ENCODE measurements around the gene SPEN. TPM values are rescaled to one million over a fixed set of nuclear protein-coding genes. Genes with fewer than 3 reads are reported as not detected.

The SPEN gene
- polyA plus RNA-seq, 1 of the 3 experiments (the other 2 are of a cell fraction) = 6.1 TPM

- Histone ChIP-seq H3K9ac (no peak overlapping the region), H3K9me3 (no peaks in the 10 kb centered on the region), H3F3A (replicated peaks; ENCODE audit: insufficient read depth) (peaks cover 51% of the 10 kb centered on the region), H3K9me2 (no peaks in the 10 kb centered on the region), H4K20me1 (ENCODE audit: insufficient read depth) (0 out of 2 replicates have a peak, but pooled peaks cover 6% of the 10 kb centered on the region), H3K4me3 (ENCODE audit: low read depth in 2 of 2, low read length in 1 of 2) (no peak overlapping the region), H3K4me2 (peak overlapping the region; percentile 40; the same call in 1 of the 2 replicates), H3K79me2 (ENCODE audit: insufficient read depth) (peaks cover 92% of the 10 kb centered on the region), H3K4me1 (ENCODE audit: control insufficient read depth in 1 of 2, insufficient read depth in 2 of 2, low read depth in 1 of 2, low read length in 1 of 2) (peaks cover 41 to 56% of the 10 kb centered on the region in 2 experiments), H2AFZ (ENCODE audit: low read depth) (no peak overlapping the region), H3K27ac (ENCODE audit: low read depth in 2 of 2, low read length in 1 of 2) (peak overlapping the region; percentile 25 to 71; a peak in 2 of 4 replicates), H3K36me3 (replicated peaks in 1 of 2; ENCODE audit: control insufficient read depth in 1 of 2, insufficient read depth in 2 of 2, low read length in 1 of 2) (peaks cover 4 to 5% of the 10 kb centered on the region in 2 experiments), H3K27me3 (ENCODE audit: insufficient read depth) (no peaks in the 10 kb centered on the region)
- TF ChIP-seq MAX (IDR thresholded peaks at IDR 0.05; ENCODE audit: low read depth) (no peak), NRF1 (IDR thresholded peaks at IDR 0.05; ENCODE audit: low read depth, low read length) (no peak), PBX3 (IDR thresholded peaks at IDR 0.05) (no peak), MEF2A (IDR thresholded peaks at IDR 0.05; ENCODE audit: borderline replicate concordance, low read depth) (no peak), ELF1 (IDR thresholded peaks at IDR 0.05) (no peak), NFIC (IDR thresholded peaks at IDR 0.05; ENCODE audit: borderline replicate concordance) (no peak), TCF12 (IDR thresholded peaks at IDR 0.05) (no peak), IRF3 (IDR thresholded peaks at IDR 0.05; ENCODE audit: low read depth, low read length) (no peak), FOSL2 (IDR thresholded peaks at IDR 0.05; ENCODE audit: borderline replicate concordance, low read depth) (no peak), MXI1 (IDR thresholded peaks at IDR 0.05; ENCODE audit: low read depth, low read length) (no peak), RAD21 (IDR thresholded peaks at IDR 0.05; ENCODE audit: low read length) (no peak), CTCF (IDR thresholded peaks at IDR 0.05) (no peak)
- peak; percentile 26 for DNase-seq
- POLR2A ChIA-PET = interaction anchor here (0.6 kb wide), 1 partner anchor 69 kb away, joined by 3 read pairs; no protein-coding TSS in a partner anchor
- CTCF ChIA-PET = interaction anchor here (0.7 to 2.0 kb wide), 4 partner anchors 18 to 166 kb away, joined by 3 to 6 read pairs (median 4); partner anchors contain the start of gene ZBTB17
- WGBS (ENCODE audit: low lambda C conversion rate) = 86% methylated on average over 15 of the region's 15 CpGs
Observed at GRCh38 chr1:15957221-15958095, 110.0 kb downstream of the SPEN start.
